Right lung (tissue), 5 donors: ENCODE measurements around the gene CLEC17A. TPM values are rescaled to one million over a fixed set of nuclear protein-coding genes. Genes with fewer than 3 reads are reported as not detected.
"Not testable (repeated sequence)": the region's sequence is repeated elsewhere in the genome, so short reads cannot be mapped to it uniquely, and the experiment has no call there.

Experiments
- DNase-seq, 2 donors: peaks; one replicate each; pipeline ENCODE4 v3.0.0-alpha.2; 2013
- polyA plus RNA-seq, 5 donors: library from polyadenylated mRNA; unstranded; fragments of 120-200 nt; gene quantifications; one replicate each; pipeline versions ENCODE4 v1.2.1 to v1.2.3, GENCODE V29; 2013; ENCODE audit warnings: inconsistent platforms in 1 of 5, low replicate concordance in 1 of 5; ENCODE audit not compliant: insufficient read length in 5 of 5, insufficient read depth in 1 of 5

CLEC17A gene
- polyA plus RNA-seq, 5 donors = 0.14 to 0.28 (median 0.19) TPM

DNA sequence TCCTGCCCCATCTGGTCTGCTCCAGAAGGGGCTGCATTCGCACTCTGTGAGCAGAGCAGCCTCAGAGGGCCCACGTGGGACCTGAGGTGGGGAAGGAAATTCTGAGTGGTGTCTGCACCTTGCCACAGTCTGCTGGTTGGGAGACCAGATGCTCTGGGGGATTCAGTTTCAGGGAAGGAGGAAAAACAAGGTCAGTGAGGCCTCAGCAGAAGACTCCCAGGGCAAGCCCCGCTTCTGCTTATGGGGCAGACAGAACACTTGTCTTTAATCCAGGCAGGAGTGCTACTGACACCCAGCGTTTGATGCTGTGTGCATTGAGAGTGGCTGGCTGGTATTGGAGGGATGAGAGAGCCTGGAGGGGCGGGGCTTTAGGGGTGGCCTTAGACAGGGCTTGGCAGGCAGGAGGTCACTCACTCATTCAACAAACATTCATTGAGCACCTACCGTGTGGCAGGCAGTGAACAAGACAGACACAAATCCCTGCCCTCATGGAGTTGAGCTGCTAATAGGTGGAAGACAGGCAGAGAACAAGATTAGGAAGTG lies 4.9 kb upstream of the CLEC17A start:
- DNase-seq = no peak

DNA sequence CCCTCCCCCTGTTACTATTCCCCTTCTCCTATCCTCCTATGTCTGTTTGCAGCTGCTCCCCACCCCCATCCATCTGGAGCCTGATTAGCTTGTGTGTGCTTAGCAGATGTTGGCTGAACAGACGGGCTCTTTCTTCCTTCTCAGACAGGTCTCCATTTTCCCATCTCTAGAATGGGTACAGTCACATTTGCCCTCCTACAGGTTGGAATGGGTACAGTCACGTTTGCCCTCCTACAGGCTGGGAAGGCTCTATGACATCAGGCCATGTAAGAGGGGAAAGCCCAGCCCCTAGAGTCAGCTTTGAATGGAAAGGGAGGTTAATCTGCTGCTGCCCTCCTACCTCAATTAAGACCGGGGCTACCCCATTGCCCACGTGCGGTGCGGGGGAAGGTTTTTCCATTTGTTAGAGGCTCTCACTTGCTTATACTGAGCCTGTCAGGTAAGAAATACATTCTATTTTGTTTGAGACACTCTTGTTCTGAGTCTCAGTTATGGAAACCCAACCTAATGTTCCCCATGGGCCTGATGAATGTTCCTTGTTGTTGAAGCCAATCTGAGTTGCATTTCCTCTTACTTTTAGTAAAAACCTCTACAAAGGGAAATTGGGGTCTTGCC lies 2.2 kb upstream of the CLEC17A start:
- DNase-seq = no peak

DNA sequence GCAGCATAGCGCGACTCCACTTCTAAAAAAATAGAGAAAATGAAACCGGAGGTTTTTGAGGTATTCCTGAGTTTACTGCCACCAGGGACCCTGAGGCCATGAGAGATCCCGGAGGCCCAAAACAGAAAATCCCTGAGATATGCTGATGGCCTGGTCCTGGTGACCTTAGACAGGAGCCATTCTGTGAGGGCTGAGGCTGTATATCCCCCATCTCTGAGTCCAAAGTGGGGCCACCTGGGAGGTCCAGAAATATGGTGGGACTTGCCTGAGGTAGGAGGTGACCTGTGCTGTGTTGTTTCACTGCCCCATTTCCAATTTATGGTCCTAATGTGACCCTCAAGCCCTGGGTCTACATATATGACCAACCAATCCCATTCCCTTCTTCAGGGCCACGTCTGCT lies 1.5 kb downstream of the CLEC17A start:
- DNase-seq = not testable (repeated sequence)

DNA sequence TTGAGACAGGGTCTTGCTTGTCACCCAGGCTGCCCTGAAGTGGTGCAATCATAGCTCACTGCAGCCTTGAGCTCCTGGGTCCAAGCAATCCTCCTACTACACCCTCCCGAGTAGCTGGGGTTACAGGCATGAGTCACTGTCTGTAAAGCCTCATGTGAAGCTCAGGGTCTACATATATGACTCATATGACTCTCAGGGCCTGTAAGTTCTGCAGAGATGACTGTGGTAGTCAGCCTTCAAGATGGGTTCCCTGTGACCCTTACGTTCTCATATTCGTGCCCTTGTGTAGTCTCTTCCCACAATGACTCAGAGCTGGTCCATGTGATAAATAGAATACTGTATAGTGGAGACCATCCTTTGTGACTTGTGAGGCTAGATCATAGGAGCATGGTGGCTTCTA lies 2.3 kb downstream of the CLEC17A start:
- DNase-seq = not testable (repeated sequence)

DNA sequence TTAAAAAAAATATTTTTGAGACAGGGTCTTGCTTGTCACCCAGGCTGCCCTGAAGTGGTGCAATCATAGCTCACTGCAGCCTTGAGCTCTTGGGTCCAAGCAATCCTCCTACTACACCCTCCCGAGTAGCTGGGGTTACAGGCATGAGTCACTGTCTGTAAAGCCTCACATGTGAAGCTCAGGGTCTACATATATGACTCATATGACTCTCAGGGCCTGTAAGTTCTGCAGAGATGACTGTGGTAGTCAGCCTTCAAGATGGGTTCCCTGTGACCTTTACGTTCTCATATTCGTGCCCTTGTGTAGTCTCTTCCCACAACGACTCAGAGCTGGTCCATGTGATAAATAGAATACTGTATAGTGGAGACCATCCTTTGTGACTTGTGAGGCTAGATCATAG lies 6.5 kb downstream of the CLEC17A start:
- DNase-seq = not testable (repeated sequence)

DNA sequence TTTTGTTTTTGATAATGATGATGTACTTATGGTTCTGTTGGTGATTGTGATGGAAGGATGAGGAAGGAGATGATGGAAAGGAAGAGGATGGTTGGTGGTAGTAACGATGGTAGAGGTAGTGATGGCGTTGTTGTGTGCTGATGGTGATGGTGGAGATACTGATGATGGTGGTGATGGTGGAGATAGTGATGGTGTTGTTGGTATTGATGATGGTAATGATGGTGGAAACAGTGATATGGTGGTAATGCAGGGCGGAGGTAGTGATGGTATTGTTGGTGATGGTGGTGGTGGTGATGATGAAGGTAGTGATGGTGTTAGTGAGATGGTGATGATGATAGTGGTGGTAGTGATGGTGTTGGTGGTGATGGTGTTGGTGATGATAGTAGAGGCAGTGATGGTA lies 12.7 kb downstream of the CLEC17A start:
- DNase-seq = no peak

DNA sequence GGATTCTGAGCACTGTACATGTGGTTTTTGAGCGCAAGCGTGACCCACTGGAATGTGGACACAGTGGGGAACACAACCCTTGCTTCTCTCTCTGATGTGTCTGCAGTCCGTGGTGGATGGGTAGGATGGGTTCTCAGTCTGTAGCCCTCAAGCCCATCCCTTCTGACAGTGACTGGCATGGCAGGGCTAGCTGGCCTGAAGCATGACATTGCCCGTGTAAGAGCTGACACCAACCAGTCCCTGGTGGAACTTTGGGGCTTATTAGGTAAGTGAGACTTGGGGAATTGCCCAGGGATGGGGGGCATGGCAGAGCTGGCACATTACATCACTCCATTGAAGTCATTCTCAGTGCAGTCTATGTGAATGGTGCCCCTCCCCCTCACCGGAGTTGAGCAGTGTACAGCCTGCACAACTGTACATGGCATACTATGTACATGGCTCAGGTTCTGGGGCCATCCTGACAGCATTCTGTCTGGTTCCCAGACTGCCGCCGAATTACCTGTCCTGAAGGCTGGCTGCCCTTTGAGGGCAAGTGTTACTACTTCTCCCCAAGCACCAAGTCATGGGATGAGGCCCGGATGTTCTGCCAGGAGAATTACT lies 16.8 kb downstream of the CLEC17A start:
- DNase-seq = no peak

DNA sequence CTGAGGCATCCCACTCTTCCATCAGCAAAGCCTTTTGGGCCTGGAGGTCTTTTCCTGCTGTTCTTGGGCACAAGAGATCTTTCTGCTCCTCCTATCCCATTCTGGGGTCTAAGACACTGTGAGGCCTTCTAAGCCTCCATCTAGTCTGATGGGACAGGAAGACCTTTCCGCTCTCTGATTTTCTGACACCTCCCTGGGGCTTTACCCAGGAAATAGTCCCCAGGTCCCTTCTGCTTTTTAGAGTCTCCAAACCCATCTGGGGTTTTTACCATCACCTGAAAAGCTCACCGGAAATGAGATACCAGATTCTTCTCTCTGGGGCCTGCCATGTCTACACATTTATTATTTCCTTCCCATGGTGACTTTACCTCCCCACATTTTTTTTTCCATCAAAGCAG lies 21.1 kb downstream of the CLEC17A start:
- DNase-seq = no peak

DNA sequence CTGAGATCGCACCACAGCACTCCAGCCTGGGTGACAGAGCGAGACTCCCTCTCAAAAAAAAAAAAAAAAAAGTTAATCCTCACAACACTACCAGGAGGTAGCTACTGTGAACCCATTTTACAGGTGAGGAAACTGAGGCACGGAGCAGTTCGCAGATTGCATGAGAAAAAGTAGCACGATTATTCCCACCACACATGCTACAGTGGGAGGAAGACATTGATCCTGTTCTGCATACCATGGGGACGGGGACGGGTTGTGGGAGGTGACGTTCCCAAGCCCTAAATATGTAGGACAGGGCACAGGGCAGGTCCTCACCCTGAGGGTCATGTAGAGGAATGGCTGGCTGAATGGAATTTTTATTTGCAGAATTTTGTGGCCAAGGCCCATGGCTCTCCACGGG lies 23.7 kb downstream of the CLEC17A start:
- no peak for DNase-seq

DNA sequence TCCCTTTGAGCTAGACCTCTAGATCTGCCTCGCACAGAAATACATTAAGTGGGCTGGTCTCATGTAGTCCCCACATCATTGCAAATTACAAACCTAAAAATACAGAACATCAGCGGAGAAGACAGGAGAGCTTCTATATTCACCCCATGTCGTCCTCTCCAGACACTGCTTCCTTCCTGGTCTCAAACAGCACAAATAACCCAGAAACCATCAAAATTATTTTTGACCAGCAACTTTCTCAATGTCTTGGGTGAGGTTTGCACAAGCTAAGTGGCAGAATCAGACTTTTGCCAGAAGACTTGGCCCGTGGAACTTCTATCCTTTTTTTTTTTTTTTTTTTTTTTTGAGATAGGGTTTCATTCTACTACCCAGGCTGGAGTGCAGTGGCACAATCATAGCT lies 28.2 kb downstream of the CLEC17A start:
- no peak for DNase-seq

DNA sequence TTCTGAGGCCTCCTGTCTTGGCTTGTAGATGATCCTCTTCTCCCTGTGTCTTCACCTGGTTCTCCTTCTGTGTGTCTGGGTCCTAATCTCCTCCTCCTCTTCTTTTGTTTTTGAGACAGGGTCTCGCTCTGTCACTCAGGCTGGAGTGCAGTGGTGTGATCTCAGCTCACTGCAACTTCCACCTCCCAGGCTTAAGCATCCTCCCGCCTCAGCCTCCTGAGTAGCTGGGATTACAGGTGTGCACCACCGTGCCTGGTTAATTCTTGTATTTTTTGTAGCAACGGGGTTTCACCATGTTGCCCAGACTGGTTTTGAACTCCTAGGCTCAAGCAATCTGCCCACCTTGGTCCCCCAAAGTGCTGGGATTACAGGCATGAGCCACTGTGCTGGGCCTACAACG lies 29.4 kb downstream of the CLEC17A start:
- DNase-seq = not testable (repeated sequence)

DNA sequence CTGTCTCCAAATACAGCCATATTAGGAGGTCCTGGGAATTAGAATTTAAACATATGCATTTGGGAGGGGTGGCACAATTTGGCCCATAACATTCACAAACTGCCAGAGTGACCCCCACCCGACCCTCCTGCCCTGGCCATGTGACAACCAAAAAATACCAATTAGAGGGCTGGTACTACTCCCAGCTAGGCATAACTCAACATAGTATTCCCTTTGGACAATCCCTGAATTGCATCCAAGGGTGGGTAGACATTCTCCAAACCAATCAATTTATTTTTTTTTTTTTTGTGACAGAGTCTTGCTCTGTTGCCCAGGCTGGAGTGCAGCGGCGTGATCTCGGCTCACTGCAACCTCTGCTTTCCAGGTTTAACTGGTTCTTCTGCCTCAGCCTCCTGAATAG lies 29.8 kb downstream of the CLEC17A start:
- no peak for DNase-seq

DNA sequence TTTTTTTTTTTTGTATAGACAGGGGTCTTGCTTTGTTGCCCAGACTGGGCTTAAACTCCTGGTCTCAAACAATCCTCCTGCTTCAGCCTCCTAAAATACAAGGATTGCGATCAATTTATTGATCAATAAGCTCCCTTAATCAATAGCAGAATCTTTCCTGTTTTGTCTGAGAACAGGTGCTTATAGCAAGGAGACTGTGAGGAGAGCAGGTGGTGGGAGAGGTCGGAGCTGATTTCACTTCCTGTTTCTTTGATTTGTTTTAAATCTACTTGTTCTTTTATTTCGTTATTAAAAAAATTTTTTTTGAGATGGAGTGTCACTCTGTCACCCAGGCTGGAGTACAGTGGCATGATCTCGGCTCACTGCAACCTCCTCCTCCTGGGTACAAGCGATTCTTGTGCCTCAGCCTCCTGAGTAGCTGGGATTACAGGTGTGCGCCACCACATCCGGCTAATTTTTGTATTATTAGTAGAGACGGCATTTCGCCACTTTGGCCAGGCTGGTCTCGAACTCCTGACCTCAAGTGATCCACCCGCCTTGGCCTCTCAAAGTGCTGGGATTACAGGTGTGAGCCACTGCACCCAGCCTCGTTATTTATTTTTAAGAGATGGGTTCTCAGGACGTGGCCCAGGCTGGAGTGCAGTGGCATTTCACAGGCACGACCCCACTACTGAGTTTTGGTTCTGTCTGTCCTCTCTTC lies 30.7 kb downstream of the CLEC17A start:
- not testable (repeated sequence) for DNase-seq

DNA sequence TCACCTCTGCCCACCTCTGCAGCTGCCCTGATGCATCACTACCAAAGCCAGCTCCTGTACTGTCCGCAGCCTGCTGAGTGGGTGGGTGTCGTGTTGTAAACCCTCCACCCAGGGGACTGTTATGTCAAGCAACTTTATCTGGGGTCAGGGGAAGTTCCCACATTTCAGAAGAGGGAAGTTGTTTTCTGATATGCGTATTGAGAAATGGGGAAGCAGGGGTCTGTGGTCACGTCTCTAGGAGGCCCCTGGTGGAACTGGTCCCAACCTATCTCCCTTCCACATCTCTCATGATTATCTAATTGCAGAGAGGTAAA lies 31.2 kb downstream of the CLEC17A start:
- no peak for DNase-seq

DNA sequence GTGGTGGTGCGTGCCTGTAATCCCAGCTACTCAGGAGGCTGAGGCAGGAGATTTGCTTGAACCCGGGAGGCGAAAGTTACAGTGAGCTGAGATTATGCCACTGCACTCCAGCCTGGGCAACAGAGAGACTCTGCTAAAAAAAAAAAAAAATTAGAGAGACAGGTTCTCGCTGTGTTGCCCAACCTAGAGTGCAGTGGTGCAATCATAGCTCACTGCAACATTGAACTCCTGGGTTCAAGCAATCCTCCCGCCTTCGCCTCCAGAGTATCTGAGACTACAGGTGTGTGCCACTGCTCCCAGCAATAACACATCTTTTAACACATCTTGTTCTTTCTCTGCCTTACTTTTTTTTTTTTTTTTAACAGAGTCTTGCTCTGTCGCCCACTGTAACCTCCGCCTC lies 32.7 kb downstream of the CLEC17A start:
- DNase-seq = no peak

DNA sequence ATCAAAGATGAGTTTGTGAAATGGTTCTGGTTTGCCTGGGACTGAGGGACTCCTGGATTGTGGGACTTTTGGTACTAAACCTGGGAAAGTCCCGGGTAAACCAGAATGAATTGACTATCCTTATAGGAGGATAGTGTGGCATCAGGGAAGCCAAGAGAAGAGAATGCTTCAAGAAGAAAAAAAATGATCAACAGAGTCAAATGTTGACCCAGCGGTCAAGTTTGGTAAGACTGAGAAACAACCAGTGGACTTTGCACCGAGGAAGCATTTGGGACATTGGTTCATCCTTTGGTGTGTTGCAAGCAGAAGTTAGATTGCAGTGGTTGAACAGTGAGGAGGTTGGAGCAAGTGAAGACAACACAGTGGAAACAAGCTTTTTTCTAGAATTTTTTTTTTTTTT lies 33.5 kb downstream of the CLEC17A start:
- no peak for DNase-seq

DNA sequence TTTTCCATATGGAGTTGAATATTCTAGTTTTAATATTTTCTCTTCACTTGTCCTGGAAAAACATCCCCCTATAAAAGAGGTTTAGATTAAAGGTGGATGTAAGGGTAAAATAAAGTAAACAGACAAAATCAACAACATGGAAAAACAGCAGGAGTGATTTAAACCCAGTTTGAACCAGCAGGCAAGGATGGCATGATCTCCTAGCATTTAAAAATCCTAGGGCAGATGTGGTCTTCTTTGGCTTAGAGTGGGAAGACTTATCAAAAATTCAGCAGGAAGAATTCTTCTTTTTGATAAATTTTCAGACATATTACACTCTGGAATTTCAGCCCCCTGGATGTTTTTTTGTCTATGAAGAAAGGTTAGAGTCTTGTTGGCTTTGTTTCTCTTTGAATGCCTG lies 36.5 kb downstream of the CLEC17A start:
- no peak for DNase-seq

DNA sequence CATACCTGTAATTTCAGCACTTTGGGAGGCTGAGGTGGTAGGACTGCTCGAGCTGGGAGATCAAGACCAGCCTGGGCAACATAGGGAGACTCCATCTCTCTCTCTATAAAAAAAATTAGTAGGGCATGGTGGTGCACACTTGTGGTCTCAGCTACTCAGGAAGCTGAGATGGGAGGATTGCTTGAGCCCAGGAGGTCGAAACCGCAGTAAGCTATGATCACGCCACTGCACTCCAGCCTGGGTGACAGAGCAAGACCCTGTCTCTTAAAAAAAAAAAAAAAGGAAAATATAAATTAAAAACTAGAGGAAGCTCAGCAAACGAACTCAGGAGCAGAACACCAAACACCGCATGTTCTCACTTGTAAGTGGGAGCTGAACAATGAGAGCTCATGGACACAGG lies 41.6 kb downstream of the CLEC17A start:
- DNase-seq = not testable (repeated sequence)

DNA sequence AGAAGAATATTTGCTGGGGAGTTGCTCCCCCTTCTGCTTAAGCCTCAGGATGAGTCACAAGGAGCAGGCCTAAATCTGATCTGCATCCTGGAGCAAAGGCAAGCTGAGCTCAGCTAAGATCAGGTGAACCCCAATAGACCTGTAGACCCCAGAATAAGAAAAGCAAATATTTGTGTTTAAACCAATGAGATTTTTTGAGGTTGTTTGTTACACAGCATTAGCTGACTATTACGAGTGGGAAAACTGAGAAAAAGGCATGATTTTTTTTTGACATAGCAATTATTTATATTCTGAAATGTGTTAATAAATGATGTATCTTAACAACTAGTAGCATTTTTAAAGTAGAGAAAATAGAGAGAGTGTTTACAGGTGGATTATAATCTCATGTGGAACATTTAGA lies 46.7 kb downstream of the CLEC17A start:
- DNase-seq = no peak

DNA sequence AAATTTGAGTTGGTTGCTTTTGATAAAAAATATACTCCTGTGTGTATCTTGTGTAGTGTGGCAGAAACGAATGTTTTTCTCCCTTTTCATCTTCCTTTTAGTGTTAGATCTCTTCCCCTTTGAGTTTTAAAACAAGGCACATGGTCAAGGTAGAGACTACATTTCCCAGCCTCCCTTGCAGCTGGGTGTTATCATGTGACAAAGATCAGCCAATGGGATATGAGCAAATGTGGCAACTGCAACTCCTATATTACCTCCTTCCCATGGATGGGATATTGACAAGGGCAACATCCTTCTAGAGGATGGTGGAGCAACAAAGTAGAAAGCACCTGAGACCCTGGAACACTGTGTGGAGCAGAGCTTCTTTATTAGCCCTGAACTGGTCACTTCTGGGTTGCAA lies 49.4 kb downstream of the CLEC17A start:
- no peak for DNase-seq

DNA sequence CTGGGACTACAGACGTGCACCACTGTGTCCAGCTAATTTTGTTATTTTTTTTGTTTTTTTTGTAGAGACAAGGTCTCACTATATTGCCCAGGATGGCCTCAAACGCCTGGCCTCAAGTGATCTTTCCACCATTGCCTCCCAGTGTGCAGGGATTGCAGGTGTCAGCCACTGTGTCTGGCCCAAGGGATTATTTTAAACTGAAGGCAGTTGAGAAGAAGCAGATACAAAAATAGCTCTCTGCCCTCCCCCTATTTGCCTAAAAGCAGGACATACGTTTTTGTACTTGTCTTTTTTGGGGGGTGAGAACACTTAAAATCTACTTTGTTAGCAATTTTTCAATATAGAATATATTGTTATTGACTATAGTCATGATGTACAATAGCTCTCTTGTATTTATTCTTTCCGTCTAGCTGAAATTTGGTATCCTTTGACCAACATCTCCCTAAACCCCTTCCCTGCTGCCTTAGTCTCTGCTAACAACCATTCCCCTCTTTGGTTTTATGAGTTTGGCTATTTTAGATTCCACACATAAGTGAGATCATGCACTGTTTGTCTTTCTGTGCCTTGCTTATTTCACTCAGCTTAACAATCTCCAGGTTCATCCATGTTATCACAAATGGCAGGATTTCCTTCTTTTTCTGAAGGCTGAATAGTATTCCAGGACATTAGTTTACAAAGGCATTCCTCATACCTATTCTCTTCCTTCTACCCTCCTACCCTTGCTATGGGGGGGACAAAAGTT lies 56.8 kb downstream of the CLEC17A start:
- no peak for DNase-seq

DNA sequence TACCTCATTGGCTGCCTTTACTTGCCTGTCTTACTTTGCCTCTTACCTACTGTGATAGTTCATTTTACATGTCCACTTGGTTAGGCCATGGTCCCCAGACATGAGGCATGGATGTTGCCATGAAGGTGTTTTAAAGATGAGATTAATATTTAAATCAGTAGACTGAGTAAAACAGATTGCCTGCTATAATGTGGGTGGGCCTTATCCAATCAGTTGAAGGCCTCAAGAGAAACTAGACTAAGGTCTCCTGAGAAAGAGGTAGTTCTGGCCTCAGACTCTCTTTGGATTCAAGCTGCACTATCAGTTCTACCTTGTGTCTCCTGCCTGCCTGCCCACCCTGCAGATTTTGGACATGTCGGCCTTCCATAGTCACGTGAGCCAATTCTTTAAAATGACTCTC lies 65.6 kb downstream of the CLEC17A start:
- DNase-seq = no peak

DNA sequence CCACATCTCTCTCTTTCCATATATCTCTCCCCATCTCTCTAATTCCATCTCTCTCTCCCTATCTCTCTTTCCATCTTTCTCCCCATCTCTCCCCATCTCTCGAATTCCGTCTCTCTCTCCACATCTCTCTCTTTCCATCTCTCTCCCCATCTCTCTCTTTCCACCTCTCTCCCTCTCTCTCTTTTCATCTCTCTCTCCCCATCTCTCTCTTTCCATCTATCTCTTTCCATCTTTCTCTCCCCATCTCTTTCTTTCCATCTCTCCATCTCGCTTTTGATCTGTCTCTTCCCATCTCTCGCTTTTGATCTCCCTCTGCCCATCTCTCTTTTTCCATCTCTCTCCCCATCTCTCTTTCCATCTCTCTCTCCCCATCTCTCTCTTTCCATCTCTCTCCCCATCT lies 66.1 kb downstream of the CLEC17A start:
- DNase-seq = no peak
